ENCODE measurements around the gene ANO7.

The ANO7 gene

GRCh38 chr2:241228860-241229516 is 40.5 kb downstream of the ANO7 start:
- DNase-seq = no peak

GRCh38 chr2:241229563-241230401 is 41.3 kb downstream of the ANO7 start:
- DNase-seq = no peak

- DNase-seq = no peak
Measured at GRCh38 chr2:241230435-241230834, 42.0 kb downstream of the ANO7 start.

- peak; percentile 48 for DNase-seq
Measured at GRCh38 chr2:241232736-241233575, 44.5 kb downstream of the ANO7 start.

- DNase-seq = no peak
Measured at GRCh38 chr2:241234066-241234790, 45.8 kb downstream of the ANO7 start.

GRCh38 chr2:241234962-241235740 is 46.7 kb downstream of the ANO7 start:
- no peak for DNase-seq

- no peak for DNase-seq
Measured at GRCh38 chr2:241235859-241236593, 47.5 kb downstream of the ANO7 start.

- DNase-seq = no peak
Measured at GRCh38 chr2:241237047-241237446, 48.6 kb downstream of the ANO7 start.

GRCh38 chr2:241237949-241238371 is 49.5 kb downstream of the ANO7 start:
- no peak for DNase-seq

- no peak for DNase-seq
Measured at GRCh38 chr2:241238693-241239198, 50.3 kb downstream of the ANO7 start.

- no peak for DNase-seq
Measured at GRCh38 chr2:241239552-241240202, 51.2 kb downstream of the ANO7 start.

- no peak for DNase-seq
Measured at GRCh38 chr2:241240320-241241004, 52.0 kb downstream of the ANO7 start.

GRCh38 chr2:241241669-241242068 is 53.2 kb downstream of the ANO7 start:
- DNase-seq = no peak

- DNase-seq = no peak
Measured at GRCh38 chr2:241242306-241242705, 53.8 kb downstream of the ANO7 start.

- DNase-seq = no peak
Measured at GRCh38 chr2:241244368-241244767, 55.9 kb downstream of the ANO7 start.

GRCh38 chr2:241248289-241248688 is 59.8 kb downstream of the ANO7 start:
- DNase-seq = no peak

GRCh38 chr2:241248897-241249296 is 60.4 kb downstream of the ANO7 start:
- no peak for DNase-seq

- DNase-seq = no peak
Measured at GRCh38 chr2:241249654-241250053, 61.2 kb downstream of the ANO7 start.

- no peak for DNase-seq
Measured at GRCh38 chr2:241252778-241253475, 64.5 kb downstream of the ANO7 start.
